ENCODE data around the gene DTNB. TPM values are rescaled to one million over a fixed set of nuclear protein-coding genes. Genes with fewer than 3 reads are reported as not detected.

The DTNB gene
- total and polyA plus RNA-seq, 2 donors (not counting 1 experiment from before 2014, with no cell fraction given): 25.7 to 37.3 TPM

DNA sequence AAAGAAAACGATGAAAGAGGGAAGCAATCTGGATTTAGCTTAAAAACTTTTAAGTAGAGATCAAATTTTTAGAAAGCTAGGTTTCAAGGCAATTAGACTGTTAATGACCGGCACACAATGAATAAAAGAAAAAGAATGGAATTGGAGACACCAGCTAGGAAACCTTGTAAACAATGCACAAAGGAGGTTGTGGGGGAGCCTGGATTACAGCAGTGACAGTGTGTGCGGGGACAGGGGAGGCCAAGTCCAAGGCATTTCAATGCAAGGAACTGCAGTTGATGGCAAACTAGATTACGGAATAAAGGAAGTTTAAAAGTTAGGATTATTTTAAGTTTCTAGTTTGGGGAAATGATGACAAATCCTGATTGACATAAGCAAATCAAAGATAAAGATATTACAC lies 74.5 kb downstream of the DTNB start:
- Mint-ChIP-seq H3K9me3 (ENCODE audit: insufficient read depth) (no peaks in the 10 kb centered on the region), H3K4me1 (peaks cover 3% of the 10 kb centered on the region), H3K27ac (no peak overlapping the region), H3K4me3 (no peak overlapping the region), H3K27me3 (no peaks in the 10 kb centered on the region)
- H3K4me2 ChIP-seq (replicated peaks; ENCODE audit: low read depth, low read length, poor library complexity, severe bottlenecking): no peak overlapping the region
- no peaks in the 10 kb centered on the region for H3K36me3 ChIP-seq (replicated peaks in 1 of 2; ENCODE audit: control extremely low read depth in 1 of 2, control insufficient read depth in 1 of 2, extremely low read depth in 1 of 2, insufficient read depth in 2 of 2, low read length in 1 of 2)
- H2AFZ ChIP-seq (ENCODE audit: insufficient read depth, low read depth, low read length, poor library complexity, severe bottlenecking): no peak overlapping the region
- intact Hi-C loops (cut with micrococcal nuclease): no loop called here
- ChIA-PET CTCF (interaction anchor here (0.6 to 2.2 kb wide), 4 partner anchors 8 to 431 kb away, joined by 3 to 14 read pairs (median 3); partner anchors contain the start of gene POMC), POLR2A (no interaction called here)
- TF ChIP-seq, protein P1, sequence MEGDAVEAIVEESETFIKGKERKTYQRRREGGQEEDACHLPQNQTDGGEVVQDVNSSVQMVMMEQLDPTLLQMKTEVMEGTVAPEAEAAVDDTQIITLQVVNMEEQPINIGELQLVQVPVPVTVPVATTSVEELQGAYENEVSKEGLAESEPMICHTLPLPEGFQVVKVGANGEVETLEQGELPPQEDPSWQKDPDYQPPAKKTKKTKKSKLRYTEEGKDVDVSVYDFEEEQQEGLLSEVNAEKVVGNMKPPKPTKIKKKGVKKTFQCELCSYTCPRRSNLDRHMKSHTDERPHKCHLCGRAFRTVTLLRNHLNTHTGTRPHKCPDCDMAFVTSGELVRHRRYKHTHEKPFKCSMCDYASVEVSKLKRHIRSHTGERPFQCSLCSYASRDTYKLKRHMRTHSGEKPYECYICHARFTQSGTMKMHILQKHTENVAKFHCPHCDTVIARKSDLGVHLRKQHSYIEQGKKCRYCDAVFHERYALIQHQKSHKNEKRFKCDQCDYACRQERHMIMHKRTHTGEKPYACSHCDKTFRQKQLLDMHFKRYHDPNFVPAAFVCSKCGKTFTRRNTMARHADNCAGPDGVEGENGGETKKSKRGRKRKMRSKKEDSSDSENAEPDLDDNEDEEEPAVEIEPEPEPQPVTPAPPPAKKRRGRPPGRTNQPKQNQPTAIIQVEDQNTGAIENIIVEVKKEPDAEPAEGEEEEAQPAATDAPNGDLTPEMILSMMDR (IDR thresholded peaks at IDR 0.05): no peak
- TF ChIP-seq EZH2 (IDR thresholded peaks at IDR 0.05; ENCODE audit: borderline replicate concordance, insufficient read depth, low read depth, low read length, poor library complexity, severe bottlenecking): no peak
- H3K79me2 ChIP-seq (ENCODE audit: control insufficient read depth, insufficient read depth, low read length): no peaks in the 10 kb centered on the region
- no peak for DNase-seq
- H3K27me3 ChIP-seq (replicated peaks in 1 of 4; ENCODE audit: control extremely low read depth in 1 of 4, control insufficient read depth in 3 of 4, insufficient read depth in 4 of 4, low read length in 3 of 4): no peaks in the 10 kb centered on the region
- no peak overlapping the region for H3K9ac ChIP-seq (ENCODE audit: low read length)
- H3K9me3 ChIP-seq (ENCODE audit: control extremely low read depth in 1 of 3, control insufficient read depth in 2 of 3, insufficient read depth in 1 of 3, low read length in 2 of 3): no peaks in the 10 kb centered on the region
- H3K27ac ChIP-seq (ENCODE audit: low read length in 2 of 2): no peak overlapping the region
- no peak overlapping the region for H3K4me3 ChIP-seq (ENCODE audit: control extremely low read depth in 1 of 5, extremely low read depth in 1 of 5, insufficient read depth in 1 of 5, low read depth in 2 of 5, low read length in 4 of 5)
- ATAC-seq (ENCODE audit: low read depth): no peak
- WGBS (ENCODE audit: insufficient coverage): 100% methylated on average over 3 of the region's 4 CpGs
- H4K20me1 ChIP-seq (ENCODE audit: control insufficient read depth, insufficient read depth, low read length, poor library complexity, severe bottlenecking): no peaks in the 10 kb centered on the region
- peaks cover 0 to 5% of the 10 kb centered on the region in 2 donors for H3K4me1 ChIP-seq (ENCODE audit: control insufficient read depth in 2 of 2, insufficient read depth in 2 of 2, low read length in 2 of 2)

DNA sequence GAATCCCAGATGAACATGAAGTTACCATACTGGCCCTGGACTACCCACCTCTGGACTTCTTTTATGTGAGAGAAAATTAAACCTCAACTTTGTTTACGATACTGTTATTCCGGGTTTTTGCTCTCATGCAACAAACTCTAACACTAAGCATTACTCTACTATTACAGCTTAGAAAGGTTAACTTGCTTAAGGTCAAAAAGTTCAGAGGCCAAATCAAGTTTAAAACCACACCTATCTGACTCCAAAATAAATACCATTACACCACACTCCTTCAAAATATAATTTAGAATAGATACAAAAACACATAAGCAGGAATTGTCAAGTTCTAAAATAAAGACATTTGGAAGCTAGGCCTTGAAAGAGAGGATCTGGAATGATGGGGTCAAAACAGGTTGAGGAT lies 75.0 kb downstream of the DTNB start:
- Mint-ChIP-seq H3K9me3 (ENCODE audit: insufficient read depth) (no peaks in the 10 kb centered on the region), H3K27me3 (no peaks in the 10 kb centered on the region), H3K27ac (no peak overlapping the region), H3K4me1 (peaks cover 3% of the 10 kb centered on the region), H3K4me3 (no peak overlapping the region)
- DNase-seq (no peak), ATAC-seq (ENCODE audit: low read depth) (no peak)
- no peak overlapping the region for H3K27ac ChIP-seq (ENCODE audit: low read length in 2 of 2)
- intact Hi-C loops (cut with micrococcal nuclease): no loop called here
- H3K9ac ChIP-seq (ENCODE audit: low read length): no peak overlapping the region
- CTCF ChIA-PET: interaction anchor here (1.2 to 2.2 kb wide), 2 partner anchors 9 to 102 kb away, joined by 3 to 14 read pairs; no protein-coding TSS in a partner anchor
- peaks cover 0 to 5% of the 10 kb centered on the region in 2 donors for H3K4me1 ChIP-seq (ENCODE audit: control insufficient read depth in 2 of 2, insufficient read depth in 2 of 2, low read length in 2 of 2)
- TF ChIP-seq EZH2 (IDR thresholded peaks at IDR 0.05; ENCODE audit: borderline replicate concordance, insufficient read depth, low read depth, low read length, poor library complexity, severe bottlenecking): no peak
- TF ChIP-seq, protein P1 (IDR thresholded peaks at IDR 0.05): no peak
- no peak overlapping the region for H3K4me3 ChIP-seq (ENCODE audit: control extremely low read depth in 1 of 5, extremely low read depth in 1 of 5, insufficient read depth in 1 of 5, low read depth in 2 of 5, low read length in 4 of 5)
- POLR2A ChIA-PET: no interaction called here
- no peak overlapping the region for H2AFZ ChIP-seq (ENCODE audit: insufficient read depth, low read depth, low read length, poor library complexity, severe bottlenecking)
- no peaks in the 10 kb centered on the region for H3K36me3 ChIP-seq (replicated peaks in 1 of 2; ENCODE audit: control extremely low read depth in 1 of 2, control insufficient read depth in 1 of 2, extremely low read depth in 1 of 2, insufficient read depth in 2 of 2, low read length in 1 of 2)
- no peaks in the 10 kb centered on the region for H3K79me2 ChIP-seq (ENCODE audit: control insufficient read depth, insufficient read depth, low read length)
- no CpG with 5 or more reads among the region's 2 CpGs for WGBS (ENCODE audit: insufficient coverage)
- no peaks in the 10 kb centered on the region for H3K27me3 ChIP-seq (replicated peaks in 1 of 4; ENCODE audit: control extremely low read depth in 1 of 4, control insufficient read depth in 3 of 4, insufficient read depth in 4 of 4, low read length in 3 of 4)
- no peaks in the 10 kb centered on the region for H4K20me1 ChIP-seq (ENCODE audit: control insufficient read depth, insufficient read depth, low read length, poor library complexity, severe bottlenecking)
- H3K4me2 ChIP-seq (replicated peaks; ENCODE audit: low read depth, low read length, poor library complexity, severe bottlenecking): no peak overlapping the region
- no peaks in the 10 kb centered on the region for H3K9me3 ChIP-seq (ENCODE audit: control extremely low read depth in 1 of 3, control insufficient read depth in 2 of 3, insufficient read depth in 1 of 3, low read length in 2 of 3)

Data from B cell (primary cell).